Gastroesophageal sphincter (tissue), 4 donors: ENCODE data around the gene SORCS1. TPM values are rescaled to one million over a fixed set of nuclear protein-coding genes. Genes with fewer than 3 reads are reported as not detected.

Experiments
- ATAC-seq: fragments of 150-250 bp; one replicate; pipeline ENCODE4 v1.9.1; 2016; ENCODE audit warnings: mild to moderate bottlenecking, moderate library complexity
- H3K27ac ChIP-seq, 4 donors: fragments of 200-600 bp; sonication (generic) in 3 of 4; 1 replicate in 3 of 4; 2 replicates in 1 of 4; pipeline ENCODE4 v1.5.1; 2016 to 2019
- H3K27me3 ChIP-seq: fragments of 200-600 bp; sonication (generic); one replicate; pipeline ENCODE4 v1.5.1; 2019
- H3K36me3 ChIP-seq, 2 donors: fragments of 200-600 bp; sonication (generic); one replicate each; pipeline ENCODE4 v1.5.1; 2019; ENCODE audit warnings: control low read depth in 1 of 2
- H3K4me1 ChIP-seq, 3 donors: fragments of 200-600 bp; sonication (generic); 1 replicate in 2 of 3; 2 replicates in 1 of 3; pipeline ENCODE4 v1.5.1; 2016 to 2019; ENCODE audit warnings: control low read depth in 2 of 3
- H3K4me3 ChIP-seq, 2 donors: fragments of 200-600 bp; sonication (generic); one replicate each; pipeline ENCODE4 v1.5.1; 2019; ENCODE audit warnings: mild to moderate bottlenecking in 1 of 2, moderate library complexity in 1 of 2
- H3K9me3 ChIP-seq, 3 donors: fragments of 200-600 bp; sonication (generic); one replicate each; pipeline ENCODE4 v1.5.1; 2017 to 2019; ENCODE audit warnings: control low read depth in 2 of 3
- CTCF ChIP-seq, 4 experiments: fragments of 200-600 bp in 2 of 4; fragments of 450-650 bp in 2 of 4; sonication (generic) in 1 of 4; IDR thresholded peaks; one replicate each; pipeline ENCODE4 v1.5.1; 2017 to 2019; ENCODE audit warnings: antibody characterized with exemption in 4 of 4, mild to moderate bottlenecking in 2 of 4, moderate library complexity in 2 of 4
- EP300 ChIP-seq: sonication (generic); formaldehyde crosslinking; IDR thresholded peaks from one replicate; pipeline ENCODE4 v1.6.1; 2017; ENCODE audit warnings: antibody characterized with exemption, mild to moderate bottlenecking
- POLR2A ChIP-seq, 2 donors: fragments of 450-650 bp; IDR thresholded peaks; one replicate each; pipeline ENCODE4 v1.6.1; 2017; ENCODE audit warnings: antibody characterized with exemption in 2 of 2, mild to moderate bottlenecking in 2 of 2, moderate library complexity in 1 of 2
- POLR2AphosphoS5 ChIP-seq: sonication (generic); formaldehyde crosslinking; IDR thresholded peaks from one replicate; pipeline ENCODE4 v1.6.1; 2017; ENCODE audit warnings: antibody characterized with exemption
- WGBS, 2 donors: methylation state at CpG; one replicate each; pipeline ENCODE4 v1.1.5; 2018; ENCODE audit warnings: low coverage in 1 of 2; 5-methylcytosine and 5-hydroxymethylcytosine counted together
- total RNA-seq, 4 donors: library from RNA; depleted of rRNA; stranded (reverse); fragments of >200 nt; gene quantifications; one replicate each; pipeline ENCODE4 v1.1.0, GENCODE V29; 2016

SORCS1 gene
- total RNA-seq, 4 donors from 2014 or later, result 8.5 to 18.6 (median 10.0) TPM

- H3K4me3 ChIP-seq, result no peak overlapping the region
- H3K27ac ChIP-seq, result peak overlapping the region in 3 of 4 donors; percentile 38 to 53 (median 45)
- no peaks in the 10 kb centered on the region for H3K4me1 ChIP-seq
- ATAC-seq, result peak; percentile 44
- H3K36me3 ChIP-seq, result no peaks in the 10 kb centered on the region
- TF ChIP-seq EP300 (no peak), POLR2AphosphoS5 (no peak), CTCF (IDR thresholded peaks at IDR 0.05) (no peak), POLR2A (IDR thresholded peaks at IDR 0.05) (no peak)
- 56 to 60% methylated on average over 11 to 12 of the region's 12 CpGs for WGBS, 2 donors
- no peaks in the 10 kb centered on the region for H3K9me3 ChIP-seq
- H3K27me3 ChIP-seq, result no peaks in the 10 kb centered on the region
Measured at GRCh38 chr10:106957823-106958588, 206.5 kb downstream of the SORCS1 start.

GRCh38 chr10:106956216-106956915 lies 208.1 kb downstream of the SORCS1 start:
- no peak for TF ChIP-seq POLR2AphosphoS5
- no peak for TF ChIP-seq POLR2A (IDR thresholded peaks at IDR 0.05)
- TF ChIP-seq EP300, result no peak
- TF ChIP-seq CTCF (IDR thresholded peaks at IDR 0.05), result no peak
- no peaks in the 10 kb centered on the region for H3K36me3 ChIP-seq
- H3K27me3 ChIP-seq, result no peaks in the 10 kb centered on the region
- no peaks in the 10 kb centered on the region for H3K9me3 ChIP-seq
- H3K4me1 ChIP-seq, result no peaks in the 10 kb centered on the region
- no peak for ATAC-seq
- H3K4me3 ChIP-seq, result no peak overlapping the region
- no peak overlapping the region for H3K27ac ChIP-seq
- 73 to 89% methylated on average over 4 of the region's 4 CpGs for WGBS, 2 donors

- H3K9me3 ChIP-seq, result no peaks in the 10 kb centered on the region
- H3K27me3 ChIP-seq, result no peaks in the 10 kb centered on the region
- WGBS, 2 donors, result 100% methylated on average over 1 of the region's 9 CpGs; no CpG with 5 or more reads in 1 of the 2 donors
- H3K4me3 ChIP-seq, result no peak overlapping the region
- no peak overlapping the region for H3K27ac ChIP-seq
- no peaks in the 10 kb centered on the region for H3K4me1 ChIP-seq
- no peak for ATAC-seq
- TF ChIP-seq CTCF (IDR thresholded peaks at IDR 0.05) (no peak), EP300 (no peak), POLR2AphosphoS5 (no peak), POLR2A (IDR thresholded peaks at IDR 0.05) (no peak)
- H3K36me3 ChIP-seq, result no peaks in the 10 kb centered on the region
Measured at GRCh38 chr10:106955133-106955532, 209.4 kb downstream of the SORCS1 start.

- H3K9me3 ChIP-seq, result no peaks in the 10 kb centered on the region
- no peak overlapping the region for H3K4me3 ChIP-seq
- no peaks in the 10 kb centered on the region for H3K36me3 ChIP-seq
- ATAC-seq, result no peak
- no peaks in the 10 kb centered on the region for H3K27me3 ChIP-seq
- WGBS, 2 donors, result 100% methylated on average over 1 of the region's 1 CpG
- TF ChIP-seq CTCF (IDR thresholded peaks at IDR 0.05) (no peak), POLR2A (IDR thresholded peaks at IDR 0.05) (no peak), POLR2AphosphoS5 (no peak), EP300 (no peak)
- no peaks in the 10 kb centered on the region for H3K4me1 ChIP-seq
- no peak overlapping the region for H3K27ac ChIP-seq
Measured at GRCh38 chr10:106952033-106952432, 212.5 kb downstream of the SORCS1 start.
